Left ventricle myocardium inferior (tissue), 1 donor: ENCODE measurements around the gene WDR82. TPM values are rescaled to one million over a fixed set of nuclear protein-coding genes. Genes with fewer than 3 reads are reported as not detected.

Experiments
- DNase-seq: peaks from one replicate; pipeline ENCODE4 v3.0.0-alpha.2; 2020
- H3K27ac ChIP-seq: fragments of 200-600 bp; replicated peaks from 2 replicates; pipeline ENCODE4 v1.8.0; 2021
- H3K27me3 ChIP-seq: fragments of 200-600 bp; 2 replicates; pipeline ENCODE4 v1.8.0; 2021; ENCODE audit warnings: low read depth
- H3K36me3 ChIP-seq: fragments of 200-600 bp; 2 replicates; pipeline ENCODE4 v1.8.0; 2021
- H3K4me1 ChIP-seq: fragments of 200-600 bp; 2 replicates; pipeline ENCODE4 v1.8.0; 2021
- H3K4me3 ChIP-seq: fragments of 200-600 bp; 2 replicates; pipeline ENCODE4 v1.8.0; 2021; ENCODE audit warnings: mild to moderate bottlenecking, moderate library complexity
- H3K9me3 ChIP-seq: fragments of 200-600 bp; replicated peaks from 2 replicates; pipeline ENCODE4 v1.8.0; 2021
- intact Hi-C: fragments of 100-400 bp; cut with micrococcal nuclease; formaldehyde crosslinking; loops from one replicate; pipeline ENCODE4 v1.11.0; 2022
- total RNA-seq: library from RNA; stranded (reverse); fragmentation: NEBNext Ultra II Directional; extraction: Animal tissue kit (Norgen Biotek cat#: 25700); gene quantifications from one replicate; pipeline ENCODE4 v1.2.1, GENCODE V29; 2021
- TF ChIP-seq, protein P1 (sequence below): fragments of 200-600 bp; IDR thresholded peaks from 2 replicates; pipeline ENCODE4 v1.8.0; 2021; ENCODE audit warnings: antibody characterized with exemption, mild to moderate bottlenecking, borderline replicate concordance
- donor health status: DM: no; HTN: yes; CAD: no; lungs with severe emphysema.

The WDR82 gene
- total RNA-seq, 1 donor from 2014 or later: 61.6 TPM

DNA sequence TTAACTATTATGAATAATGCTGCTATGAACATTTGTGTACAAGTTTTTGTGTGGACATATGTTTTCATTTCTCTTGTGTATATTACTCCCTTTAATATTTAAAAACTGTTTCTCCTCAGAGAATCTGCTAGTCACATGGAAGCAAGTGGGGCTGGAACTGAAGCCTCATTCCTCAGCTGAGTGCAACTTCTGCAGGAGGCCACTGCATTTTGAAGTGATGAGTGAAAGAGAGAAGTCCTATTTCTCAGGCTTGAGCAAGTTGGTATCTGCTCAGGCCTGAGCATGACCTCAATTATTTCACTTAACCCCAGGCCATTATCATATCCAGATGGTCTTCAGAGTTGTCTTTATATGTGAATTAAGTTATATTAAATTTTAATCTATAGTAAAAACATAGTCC is 64.5 kb downstream of the WDR82 start:
- Histone ChIP-seq H3K4me3 (no peak overlapping the region), H3K4me1 (peaks cover 46% of the 10 kb centered on the region), H3K36me3 (peaks cover 72% of the 10 kb centered on the region), H3K9me3 (no peaks in the 10 kb centered on the region), H3K27me3 (no peaks in the 10 kb centered on the region), H3K27ac (no peak overlapping the region)
- intact Hi-C loops: loop anchor here (10.0 kb wide), 1 partner anchor 59 kb away; the partner anchor contains the start of gene POC1A
- no peak for DNase-seq
- TF ChIP-seq, protein P1, sequence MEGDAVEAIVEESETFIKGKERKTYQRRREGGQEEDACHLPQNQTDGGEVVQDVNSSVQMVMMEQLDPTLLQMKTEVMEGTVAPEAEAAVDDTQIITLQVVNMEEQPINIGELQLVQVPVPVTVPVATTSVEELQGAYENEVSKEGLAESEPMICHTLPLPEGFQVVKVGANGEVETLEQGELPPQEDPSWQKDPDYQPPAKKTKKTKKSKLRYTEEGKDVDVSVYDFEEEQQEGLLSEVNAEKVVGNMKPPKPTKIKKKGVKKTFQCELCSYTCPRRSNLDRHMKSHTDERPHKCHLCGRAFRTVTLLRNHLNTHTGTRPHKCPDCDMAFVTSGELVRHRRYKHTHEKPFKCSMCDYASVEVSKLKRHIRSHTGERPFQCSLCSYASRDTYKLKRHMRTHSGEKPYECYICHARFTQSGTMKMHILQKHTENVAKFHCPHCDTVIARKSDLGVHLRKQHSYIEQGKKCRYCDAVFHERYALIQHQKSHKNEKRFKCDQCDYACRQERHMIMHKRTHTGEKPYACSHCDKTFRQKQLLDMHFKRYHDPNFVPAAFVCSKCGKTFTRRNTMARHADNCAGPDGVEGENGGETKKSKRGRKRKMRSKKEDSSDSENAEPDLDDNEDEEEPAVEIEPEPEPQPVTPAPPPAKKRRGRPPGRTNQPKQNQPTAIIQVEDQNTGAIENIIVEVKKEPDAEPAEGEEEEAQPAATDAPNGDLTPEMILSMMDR: no peak

DNA sequence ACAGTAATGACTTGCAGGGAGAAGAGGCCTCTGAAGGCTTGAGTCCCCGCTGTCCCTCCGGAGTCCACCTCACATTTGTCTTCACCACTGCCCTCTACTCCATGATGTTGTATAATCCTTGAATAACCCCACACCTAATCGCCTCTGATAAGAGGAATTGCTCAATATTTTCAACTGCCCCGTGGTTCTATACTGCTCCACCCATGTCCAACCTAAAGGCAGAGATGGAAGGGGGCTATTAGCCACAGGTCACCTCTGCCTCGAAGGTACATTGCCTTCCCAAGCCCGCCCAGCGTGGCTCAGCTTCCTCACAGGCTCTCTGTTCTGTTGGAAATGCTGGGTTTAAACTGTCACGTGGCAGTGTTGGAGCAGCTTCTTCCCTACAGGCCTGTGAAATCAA is 65.4 kb downstream of the WDR82 start:
- Histone ChIP-seq H3K9me3 (no peaks in the 10 kb centered on the region), H3K27me3 (no peaks in the 10 kb centered on the region), H3K4me1 (peaks cover 42% of the 10 kb centered on the region), H3K4me3 (no peak overlapping the region), H3K27ac (no peak overlapping the region), H3K36me3 (peaks cover 81% of the 10 kb centered on the region)
- no peak for DNase-seq
- intact Hi-C loops: loop anchor here (10.0 kb wide), 1 partner anchor 58 kb away; the partner anchor contains the start of gene POC1A
- TF ChIP-seq, protein P1: no peak

DNA sequence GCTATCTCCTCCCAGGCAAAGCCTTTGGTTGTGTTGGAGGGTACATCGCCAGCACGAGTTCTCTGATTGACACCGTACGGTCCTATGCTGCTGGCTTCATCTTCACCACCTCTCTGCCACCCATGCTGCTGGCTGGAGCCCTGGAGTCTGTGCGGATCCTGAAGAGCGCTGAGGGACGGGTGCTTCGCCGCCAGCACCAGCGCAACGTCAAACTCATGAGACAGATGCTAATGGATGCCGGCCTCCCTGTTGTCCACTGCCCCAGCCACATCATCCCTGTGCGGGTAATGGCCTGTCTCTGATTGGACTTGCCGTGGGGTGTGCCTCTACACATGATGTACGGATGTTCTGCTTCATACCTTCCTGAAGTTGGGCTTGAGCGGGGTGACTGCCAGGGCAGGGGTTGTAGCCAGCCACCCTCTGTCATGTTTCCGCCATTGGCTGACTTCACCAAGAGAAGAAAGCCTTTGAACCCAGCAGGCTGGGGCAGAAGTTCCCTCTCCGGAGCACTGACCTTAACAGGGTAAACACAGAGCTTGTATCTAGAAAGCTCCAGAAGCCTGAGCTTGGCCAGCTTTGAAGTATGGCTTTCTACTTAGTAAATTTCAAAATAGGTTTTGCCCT is 67.1 kb downstream of the WDR82 start:
- Histone ChIP-seq H3K36me3 (peaks cover 97% of the 10 kb centered on the region), H3K27ac (no peak overlapping the region), H3K4me3 (no peak overlapping the region), H3K4me1 (peaks cover 25% of the 10 kb centered on the region), H3K9me3 (no peaks in the 10 kb centered on the region), H3K27me3 (no peaks in the 10 kb centered on the region)
- intact Hi-C loops: loop anchor here (10.0 kb wide), 1 partner anchor 57 kb away; the partner anchor contains the start of gene POC1A
- DNase-seq: no peak
- TF ChIP-seq, protein P1: no peak

DNA sequence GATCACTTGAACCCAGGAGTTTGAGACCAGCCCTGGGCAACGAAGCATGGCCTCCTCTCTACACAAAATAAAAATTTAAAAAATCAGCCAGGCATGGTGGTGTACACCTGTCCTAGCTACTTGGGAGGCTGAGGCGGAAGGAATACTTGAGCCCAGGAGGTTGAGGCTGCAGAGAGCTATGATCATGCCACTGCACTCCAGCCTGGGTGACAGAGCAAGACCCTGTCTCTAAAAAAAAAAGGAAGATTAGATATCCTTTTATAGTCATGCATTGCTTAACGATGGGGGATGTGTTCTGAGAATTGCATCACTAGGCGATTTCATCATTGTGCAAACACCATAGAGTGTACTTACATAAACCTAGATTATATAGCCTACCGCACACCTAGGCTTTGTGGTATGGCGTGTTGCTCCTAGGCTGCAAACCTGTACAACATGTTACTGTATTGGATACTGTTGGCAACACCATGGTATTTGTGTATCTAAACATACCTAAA is 67.9 kb downstream of the WDR82 start:
- H3K27me3 ChIP-seq: no peaks in the 10 kb centered on the region
- H3K9me3 ChIP-seq: no peaks in the 10 kb centered on the region
- H3K4me3 ChIP-seq: no peak overlapping the region
- TF ChIP-seq, protein P1: no peak
- intact Hi-C loops: loop anchor here (10.0 kb wide), 1 partner anchor 56 kb away; the partner anchor contains the start of gene POC1A
- DNase-seq: no peak
- H3K4me1 ChIP-seq: peaks cover 18% of the 10 kb centered on the region
- H3K27ac ChIP-seq: no peak overlapping the region
- H3K36me3 ChIP-seq: peaks cover 100% of the 10 kb centered on the region

DNA sequence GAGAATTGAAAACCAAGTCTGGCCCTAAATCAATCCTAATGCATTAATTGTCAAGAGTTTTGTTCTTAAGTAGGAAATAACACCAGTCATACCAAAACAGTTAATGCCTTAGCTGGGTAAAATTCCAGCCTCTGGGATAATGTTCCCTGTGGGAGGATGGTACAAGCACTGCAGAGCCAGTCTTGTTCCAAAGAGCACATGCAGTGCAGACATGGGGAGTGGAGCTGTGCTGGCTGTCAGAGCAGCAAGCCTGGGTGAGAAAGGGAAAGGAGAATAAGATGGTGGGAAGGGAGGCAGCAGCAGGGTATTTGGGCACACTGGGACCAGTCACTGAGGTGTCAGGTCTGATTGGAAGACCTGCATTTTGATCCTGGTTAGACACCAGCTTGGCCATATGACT is 68.4 kb downstream of the WDR82 start:
- H3K4me1 ChIP-seq: peaks cover 12% of the 10 kb centered on the region
- H3K27me3 ChIP-seq: no peaks in the 10 kb centered on the region
- no peaks in the 10 kb centered on the region for H3K9me3 ChIP-seq
- no peak overlapping the region for H3K4me3 ChIP-seq
- intact Hi-C loops: loop anchor here (10.0 kb wide), 1 partner anchor 55 kb away; the partner anchor contains the start of gene POC1A
- H3K36me3 ChIP-seq: peaks cover 100% of the 10 kb centered on the region
- DNase-seq: no peak
- H3K27ac ChIP-seq: no peak overlapping the region
- TF ChIP-seq, protein P1: no peak
